CD1c-positive myeloid dendritic cell (primary cell): ENCODE data around the gene PAH.
"Not testable (repeated sequence)": the region's sequence is repeated elsewhere in the genome, so short reads cannot be mapped to it uniquely, and the experiment has no call there.

Experiments used
- DNase-seq: peaks from one replicate; pipeline ENCODE4 v3.0.0-alpha.2; 2016; ENCODE audit errors: extremely low spot score

PAH gene

DNA sequence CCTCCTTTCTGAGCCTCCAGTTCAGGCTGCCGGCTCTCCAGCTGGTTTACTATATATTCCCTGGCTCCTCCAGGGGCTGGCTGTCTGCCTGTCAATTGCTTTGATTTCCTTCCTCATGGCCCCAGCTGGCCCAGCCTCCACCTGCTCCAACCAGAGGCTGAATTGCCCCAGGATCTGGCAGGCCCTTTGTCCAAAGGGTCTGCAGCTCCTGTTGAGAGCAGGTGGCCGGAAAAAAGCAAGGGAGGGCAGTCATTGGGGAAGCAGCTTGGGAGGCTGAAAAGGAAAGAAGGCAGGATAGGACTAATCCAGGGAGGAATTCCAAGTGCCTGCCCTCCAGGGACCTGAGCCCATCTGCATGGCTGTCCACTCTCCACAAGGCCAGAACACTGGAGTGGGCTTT, 25.3 kb downstream of the PAH start:
- DNase-seq = no peak

DNA sequence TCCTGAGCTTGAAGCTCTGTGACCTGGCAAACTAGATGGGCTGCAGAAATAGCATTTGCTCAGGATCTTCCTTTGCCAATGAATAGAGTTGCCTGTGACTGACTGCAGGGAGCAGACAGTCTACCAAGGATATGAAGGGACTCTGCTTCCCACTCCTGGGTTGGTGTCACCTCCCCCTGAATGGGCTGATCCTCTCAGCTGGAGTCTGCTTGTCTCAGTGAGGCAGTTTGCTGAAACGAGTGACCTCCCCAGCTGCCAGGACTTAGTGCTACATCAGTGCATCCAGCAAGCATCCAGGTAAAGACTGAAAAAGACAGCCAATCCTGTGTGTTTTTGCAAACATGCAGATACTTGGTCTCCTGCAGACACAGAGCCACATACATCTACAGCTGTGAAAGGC, 28.5 kb downstream of the PAH start:
- DNase-seq = no peak

DNA sequence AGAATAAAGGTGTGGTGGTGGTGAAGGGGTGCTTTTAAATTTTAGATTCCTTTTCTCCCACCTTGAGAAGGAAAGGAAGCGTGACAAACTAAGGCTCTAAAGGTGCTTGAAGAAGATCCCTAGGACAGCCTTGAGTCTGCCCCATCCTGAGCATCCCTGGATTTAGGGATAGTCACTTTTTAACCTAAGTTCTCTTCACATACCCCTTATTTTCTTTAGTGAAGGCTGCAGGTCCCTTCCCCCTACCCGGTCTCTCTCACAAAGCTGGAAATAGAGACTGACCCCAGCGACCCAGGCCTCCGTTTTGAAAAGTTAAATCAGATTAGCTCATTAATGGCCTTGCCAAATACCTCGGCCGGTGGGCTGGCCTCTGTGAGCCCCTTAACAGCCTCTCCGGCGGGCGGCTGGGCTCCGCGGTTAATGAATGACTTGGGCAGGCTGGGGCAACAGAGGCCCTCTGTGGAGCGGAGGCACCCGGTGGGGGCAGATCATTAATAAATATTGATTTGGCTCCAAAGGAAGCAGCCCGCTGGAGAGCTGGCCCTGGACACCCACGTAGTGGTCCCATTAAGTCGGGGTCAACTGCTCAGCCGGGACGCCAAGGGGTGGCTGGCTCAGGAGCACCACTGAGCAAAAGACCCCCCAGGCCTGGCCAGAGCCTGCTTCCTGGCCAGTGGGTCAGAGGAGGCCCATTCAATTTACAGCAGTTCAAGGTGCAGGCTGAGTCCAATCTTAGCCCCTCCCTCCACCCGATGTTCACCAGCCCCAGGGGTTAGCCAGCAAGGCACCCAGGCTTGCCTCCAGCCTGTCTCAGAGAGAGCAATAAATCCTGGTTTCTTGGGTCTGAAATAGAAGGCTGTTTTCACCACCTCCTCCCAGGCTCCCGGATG, 31.8 kb downstream of the PAH start:
- no peak for DNase-seq

DNA sequence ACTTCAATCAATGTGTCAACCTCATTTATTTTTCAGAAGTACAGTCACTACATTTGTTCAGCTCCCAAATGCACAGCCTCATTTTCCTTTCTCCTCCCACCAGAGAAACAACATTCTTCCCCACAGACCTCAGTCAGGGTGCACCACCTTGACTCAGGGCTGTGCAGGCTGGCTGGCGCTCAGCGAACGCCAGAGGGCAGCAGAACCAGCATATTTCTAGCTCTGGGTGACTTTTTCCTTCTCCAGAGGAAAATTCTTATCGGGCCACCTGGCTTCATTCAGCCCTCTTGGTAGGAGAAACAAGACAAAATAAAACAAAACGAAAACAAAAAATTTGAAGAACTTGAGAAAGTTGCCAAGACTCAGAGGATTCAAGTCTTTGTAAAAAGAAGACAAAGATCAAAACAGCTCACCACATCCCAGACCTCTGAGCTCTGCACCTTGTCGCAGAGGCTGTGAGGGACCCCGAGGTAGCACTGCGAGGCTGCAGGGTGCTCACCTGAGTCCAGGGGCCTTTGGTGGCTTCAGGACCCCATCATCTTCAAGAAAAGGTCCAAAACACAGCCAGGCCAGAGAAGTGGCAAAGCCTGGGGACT, 33.7 kb downstream of the PAH start:
- DNase-seq = peak; percentile 11

DNA sequence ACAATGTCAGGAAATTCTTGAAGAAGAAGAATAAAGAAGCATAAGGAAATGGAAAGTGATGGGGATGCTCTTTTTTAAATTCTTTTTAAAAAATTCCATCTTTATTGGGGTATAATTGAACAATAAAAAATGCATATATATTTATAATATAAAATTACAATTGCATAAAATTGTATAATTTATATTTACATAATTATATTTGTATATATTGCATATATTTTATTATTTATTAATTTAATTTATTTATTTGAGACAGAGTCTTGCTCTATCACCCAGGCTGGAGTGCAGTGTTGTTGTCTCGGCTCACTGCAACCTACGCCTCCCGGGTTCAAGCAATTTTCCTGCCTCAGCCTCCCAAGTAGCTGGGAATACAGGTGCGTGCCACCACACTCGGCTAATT, 36.3 kb downstream of the PAH start:
- no peak for DNase-seq

DNA sequence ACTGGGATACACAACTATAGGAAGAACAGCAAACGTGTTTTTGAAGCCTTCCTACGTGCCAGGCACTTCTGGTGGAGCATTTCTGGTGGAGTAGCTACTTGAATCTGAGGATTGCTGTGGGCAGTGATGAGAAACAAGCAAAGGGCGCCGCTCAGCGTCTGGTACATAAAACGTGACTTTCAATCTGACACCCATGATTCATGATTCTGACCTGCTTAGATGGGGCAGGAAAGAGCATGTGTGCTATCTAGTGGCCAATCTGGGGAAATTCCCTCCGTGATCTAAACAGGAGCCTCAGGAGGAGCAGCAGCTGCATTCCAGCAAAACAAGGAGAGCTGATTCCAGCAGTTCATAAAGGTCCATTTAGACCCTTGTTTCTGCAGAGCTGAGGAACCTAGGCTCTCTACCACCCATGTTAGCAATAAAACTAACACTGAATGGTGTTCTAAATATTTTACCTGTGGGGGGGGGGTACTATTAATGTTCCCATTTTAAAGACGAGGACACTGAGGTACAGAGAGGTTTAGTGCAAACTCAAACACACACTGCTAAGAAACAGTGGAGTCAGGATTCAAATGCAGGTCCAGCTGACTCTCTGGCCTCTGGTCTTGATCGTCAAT, 37.8 kb downstream of the PAH start:
- peak; percentile 2 for DNase-seq

DNA sequence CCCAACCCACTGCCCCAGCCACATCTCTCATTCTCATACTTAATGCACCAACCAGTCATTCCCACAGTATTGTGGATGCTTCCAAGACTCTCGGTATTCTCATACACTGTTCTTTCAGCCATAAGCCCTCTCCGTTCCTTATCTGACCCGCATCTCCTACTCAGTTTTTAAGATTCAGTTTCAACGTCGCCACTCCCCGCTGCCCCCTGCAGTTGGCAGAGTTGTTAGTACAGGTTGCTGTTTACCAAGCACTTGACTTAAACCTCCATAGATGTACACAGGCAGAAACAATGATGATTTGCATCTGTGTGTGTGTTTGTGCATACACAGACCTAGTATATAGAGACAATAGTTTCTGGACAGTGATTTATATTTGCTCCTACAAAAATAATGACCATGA, 40.2 kb downstream of the PAH start:
- DNase-seq = no peak

DNA sequence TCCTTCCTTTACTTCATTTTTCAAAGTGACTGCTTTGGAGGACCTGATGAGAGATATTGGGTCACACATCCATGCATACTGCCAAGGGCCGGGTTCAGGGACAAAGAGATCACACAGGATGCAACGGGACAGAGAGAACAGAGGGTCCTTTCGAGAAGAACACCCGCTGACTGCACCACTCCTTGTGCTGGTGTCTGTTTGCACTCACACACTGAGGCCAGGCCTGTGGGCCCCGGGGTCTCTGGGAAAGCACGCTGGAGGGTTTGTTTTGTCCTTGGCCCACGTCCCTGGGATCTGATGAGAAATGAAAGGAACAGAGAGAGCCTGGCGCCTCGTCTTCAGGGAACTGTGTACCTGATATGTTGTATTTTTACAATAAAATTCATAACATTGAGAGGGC, 42.2 kb downstream of the PAH start:
- DNase-seq = no peak

DNA sequence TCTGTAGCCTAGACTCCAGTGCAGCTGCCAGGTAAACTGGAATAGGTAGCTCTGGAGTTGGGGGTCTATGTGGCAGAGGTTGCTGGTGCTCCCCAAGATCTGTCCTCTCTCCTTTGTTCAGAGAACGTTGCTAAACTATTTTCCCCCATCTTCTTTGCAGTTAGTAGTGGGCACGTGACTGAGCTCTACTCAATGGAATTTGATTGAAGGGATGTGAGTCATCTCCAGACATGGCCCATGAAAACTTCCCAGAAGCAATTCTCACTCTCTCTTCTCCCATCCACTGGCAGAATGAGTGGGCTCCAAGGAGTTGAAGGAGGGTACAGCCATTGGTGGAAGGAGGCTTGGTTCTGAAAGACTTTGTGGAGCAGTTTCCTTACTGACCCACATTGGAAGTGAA, 44.0 kb downstream of the PAH start:
- no peak for DNase-seq

DNA sequence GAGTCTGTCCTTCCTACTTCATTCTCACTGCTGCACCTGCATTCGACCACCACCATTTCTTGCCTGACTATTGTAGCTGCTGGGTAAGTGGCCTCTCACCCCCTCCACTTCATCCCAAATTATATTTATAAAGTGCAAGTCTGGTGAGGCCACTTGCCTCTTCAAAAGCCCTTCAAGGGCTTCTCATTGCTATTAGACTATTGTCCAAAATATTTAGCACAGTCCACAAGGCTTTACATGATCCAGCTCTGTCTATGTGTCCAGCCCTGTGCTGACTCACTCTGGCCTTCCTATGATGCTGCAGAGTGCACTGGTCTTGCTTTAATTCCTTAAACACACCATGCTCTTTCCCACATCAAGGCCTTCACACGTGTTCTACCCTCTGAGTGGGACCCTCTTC, 46.0 kb downstream of the PAH start:
- no peak for DNase-seq

DNA sequence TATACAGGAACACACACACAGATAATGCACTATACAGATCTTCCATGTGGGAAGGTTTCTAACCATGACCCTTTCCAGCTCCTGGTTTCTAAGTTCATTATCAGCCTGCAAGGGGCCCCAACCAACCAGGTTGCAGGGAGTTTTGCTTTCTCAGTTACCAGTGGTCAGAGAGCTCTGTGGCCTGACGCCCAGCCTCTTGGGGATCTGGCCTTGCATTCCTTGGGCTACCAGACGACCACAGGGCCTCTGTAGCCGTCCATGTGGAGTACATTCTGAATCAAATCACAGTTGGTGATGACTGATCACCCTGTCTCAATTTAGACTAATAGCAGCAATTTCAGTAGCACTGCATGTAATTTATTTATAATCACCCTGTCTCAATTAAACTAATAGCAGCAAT, 47.5 kb downstream of the PAH start:
- DNase-seq = no peak

DNA sequence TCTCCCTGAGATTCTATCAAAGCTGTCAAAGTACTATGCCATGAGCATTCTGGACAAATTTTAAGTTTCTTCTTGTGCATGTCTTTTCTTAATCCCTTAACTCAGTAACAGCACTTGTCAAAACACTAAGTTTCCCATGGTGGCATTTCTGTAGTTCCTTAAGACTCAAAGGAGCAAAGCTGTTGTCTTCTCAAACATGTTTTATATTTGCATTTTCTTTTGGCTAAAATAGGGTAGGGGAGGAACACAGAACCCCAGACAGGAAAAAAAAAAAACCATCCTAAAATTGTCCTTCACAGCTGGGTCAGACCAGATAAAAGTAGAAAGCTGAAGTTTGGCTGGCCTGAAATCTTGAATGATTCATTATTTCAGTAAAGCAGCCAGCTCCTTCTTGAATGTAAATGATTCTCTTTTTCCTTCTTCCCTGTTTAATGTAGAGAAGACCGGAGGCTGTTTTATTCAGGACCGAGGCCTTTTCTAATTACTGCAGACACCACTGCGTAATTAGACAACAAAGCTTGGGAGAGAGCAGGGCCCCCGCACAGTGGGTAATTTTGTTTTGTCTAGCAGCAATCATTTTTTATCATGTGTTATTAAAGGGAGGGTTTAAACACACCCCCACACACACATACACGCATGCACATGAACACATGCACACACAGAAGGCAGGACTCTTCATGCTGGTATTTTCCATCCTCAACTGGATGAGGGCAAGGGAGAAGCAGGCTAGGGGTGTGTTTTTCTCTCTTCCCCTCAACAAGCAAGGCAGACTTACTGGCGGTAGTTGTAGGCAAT, 51.0 kb downstream of the PAH start:
- no peak for DNase-seq

DNA sequence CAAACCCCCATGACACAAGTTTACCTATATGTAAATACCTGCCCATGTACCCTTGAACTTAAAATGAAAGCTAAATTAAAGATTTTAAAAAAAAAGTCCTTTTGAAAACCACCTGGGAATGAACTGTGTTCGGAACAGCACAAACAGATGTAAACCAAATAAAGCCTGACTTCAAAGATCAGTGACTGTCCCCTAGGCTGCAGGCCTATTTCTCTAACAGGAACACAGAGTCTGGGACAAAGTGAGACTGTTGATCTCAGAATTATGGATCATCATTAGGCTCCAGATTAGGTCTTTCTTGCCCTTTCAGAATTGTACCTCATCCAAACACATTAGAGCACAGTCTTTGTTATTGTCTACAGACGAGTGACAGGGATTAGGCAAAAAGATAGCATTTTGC, 54.6 kb downstream of the PAH start:
- no peak for DNase-seq

DNA sequence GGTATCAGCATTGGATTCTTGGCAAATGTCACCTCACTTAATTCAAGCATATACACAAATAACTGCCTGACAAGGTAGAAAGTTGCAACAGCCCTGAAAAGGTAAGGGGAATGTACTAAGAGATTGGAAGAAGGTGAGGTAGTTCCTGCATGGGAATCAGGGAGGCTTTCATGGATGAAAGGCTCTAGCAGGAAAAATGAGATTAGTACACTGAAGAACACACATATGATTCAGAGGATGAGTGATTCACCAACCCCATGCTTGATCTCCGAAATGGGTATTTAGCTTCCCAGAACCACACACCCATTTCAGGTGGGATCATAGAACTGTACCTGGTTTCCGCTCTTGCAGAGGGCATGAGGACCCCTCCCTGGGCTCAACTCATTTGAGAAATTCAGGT, 65.8 kb downstream of the PAH start:
- no peak for DNase-seq

DNA sequence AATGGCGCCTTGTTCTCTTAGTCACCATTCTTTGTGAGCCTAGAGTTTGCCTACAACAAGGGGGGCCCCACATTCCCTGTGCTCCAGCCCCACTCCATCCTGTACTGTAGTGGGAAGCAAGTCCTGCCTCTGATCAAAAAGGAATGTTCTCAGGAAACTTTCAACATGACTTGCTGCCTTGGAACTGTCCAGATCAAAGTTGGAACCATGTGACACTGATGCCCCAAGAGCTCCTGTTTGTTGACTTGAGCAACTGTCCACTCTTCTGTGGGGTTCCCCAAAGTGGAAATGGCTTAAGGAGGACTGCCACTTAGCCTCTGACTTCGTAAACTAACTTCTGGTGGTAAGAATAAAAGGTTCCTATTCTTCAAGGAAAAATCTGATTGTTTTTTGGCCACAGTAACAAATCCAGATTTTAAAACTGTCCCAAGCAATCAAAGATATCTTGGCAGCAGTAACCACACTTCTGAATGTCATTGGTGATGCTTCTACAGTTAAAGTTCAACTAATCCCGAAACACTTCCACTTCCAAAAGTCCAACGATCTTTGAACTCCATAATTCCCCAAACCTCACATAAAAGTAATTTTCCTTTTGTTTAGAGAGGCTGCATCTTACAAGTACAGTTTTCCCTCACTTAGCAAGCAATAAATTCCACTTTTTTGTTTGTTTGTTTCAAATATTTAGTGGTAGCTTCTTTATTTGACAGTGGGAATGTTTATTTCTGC, 67.2 kb downstream of the PAH start:
- no peak for DNase-seq

DNA sequence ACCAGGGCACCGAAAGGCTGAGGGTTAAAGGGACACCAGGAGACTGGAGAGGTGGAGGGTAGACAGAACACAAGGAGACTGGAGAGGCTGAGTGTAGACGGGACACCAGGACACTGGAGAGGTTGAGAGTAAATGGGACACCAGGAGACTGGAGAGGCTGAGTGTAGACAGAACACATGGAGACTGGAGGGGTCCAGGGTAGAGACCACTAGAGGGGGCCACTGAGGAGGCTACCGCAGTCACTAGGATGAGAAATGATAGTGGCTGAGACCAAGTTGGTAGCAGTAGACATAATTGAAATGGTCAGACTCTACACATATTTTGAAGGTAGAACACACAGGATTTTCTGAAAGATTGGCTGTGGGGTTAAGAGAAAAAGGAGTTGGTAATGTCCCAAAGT, 68.2 kb downstream of the PAH start:
- no peak for DNase-seq

DNA sequence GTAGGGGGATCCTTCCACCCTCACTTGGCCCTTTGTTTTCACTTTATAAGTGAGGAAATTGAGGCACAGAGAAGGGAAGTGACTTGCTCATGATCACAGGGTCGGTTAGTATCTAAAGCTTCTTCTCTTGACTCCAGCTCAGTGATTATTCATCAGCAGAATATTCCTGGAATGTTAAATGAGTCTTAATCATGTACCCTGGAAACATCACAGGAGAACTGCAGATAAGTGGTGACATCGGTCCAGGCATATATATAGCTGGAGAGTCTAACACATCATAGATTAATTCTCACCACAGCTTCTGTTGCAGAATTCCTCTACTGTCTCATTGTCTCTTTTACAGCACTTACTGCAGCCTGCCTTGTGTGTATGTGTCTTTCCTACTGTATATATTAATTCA, 69.9 kb downstream of the PAH start:
- no peak for DNase-seq

DNA sequence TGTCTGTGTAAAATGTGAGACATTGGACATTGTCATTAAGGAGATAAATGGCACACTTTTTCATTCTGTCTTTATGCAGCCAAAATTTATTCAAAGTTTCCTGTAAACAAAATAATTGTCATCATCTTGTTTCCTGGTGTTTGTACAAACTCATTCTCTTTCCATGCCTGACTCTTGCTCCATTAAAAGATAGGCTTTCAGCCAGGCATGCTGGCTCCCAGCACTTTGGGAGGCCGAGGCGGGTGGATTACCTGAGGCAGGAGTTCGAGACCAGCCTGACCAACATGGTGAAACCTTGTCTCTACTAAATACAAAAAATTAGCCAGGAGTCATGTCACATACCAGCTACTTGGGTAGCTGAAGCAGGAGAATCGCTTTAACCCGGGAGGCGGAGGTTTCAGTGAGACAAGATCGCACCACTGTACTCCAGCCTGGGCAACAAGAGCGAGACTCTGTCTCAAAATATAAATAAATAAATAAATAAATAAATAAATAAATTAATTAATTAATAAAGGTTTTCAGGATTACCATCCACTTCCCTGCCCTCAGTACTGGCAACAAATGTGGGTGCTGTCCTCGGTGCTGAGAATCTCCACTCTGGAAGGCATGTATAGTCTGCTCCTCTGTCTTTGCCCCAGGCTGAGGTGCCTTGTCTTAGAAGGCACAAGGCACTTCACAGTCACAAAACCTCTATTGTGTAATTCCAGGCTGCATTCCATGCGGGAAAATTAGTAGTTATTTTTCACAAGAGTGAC, 83.2 kb downstream of the PAH start:
- DNase-seq = no peak

DNA sequence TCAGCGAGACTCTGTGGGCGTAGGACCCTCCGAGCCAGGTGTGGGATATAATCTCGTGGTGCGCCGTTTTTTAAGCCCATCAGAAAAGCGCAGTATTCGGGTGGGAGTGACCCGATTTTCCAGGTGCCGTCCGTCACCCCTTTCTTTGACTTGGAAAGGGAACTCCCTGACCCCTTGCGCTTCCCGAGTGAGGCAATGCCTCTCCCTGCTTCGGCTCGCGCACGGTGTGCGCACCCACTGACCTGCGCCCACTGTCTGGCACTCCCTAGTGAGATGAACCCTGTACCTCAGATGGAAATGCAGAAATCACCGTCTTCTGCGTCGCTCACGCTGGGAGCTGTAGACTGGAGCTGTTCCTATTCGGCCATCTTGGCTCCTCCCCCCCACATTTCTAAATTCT, 84.2 kb downstream of the PAH start:
- not testable (repeated sequence) for DNase-seq

DNA sequence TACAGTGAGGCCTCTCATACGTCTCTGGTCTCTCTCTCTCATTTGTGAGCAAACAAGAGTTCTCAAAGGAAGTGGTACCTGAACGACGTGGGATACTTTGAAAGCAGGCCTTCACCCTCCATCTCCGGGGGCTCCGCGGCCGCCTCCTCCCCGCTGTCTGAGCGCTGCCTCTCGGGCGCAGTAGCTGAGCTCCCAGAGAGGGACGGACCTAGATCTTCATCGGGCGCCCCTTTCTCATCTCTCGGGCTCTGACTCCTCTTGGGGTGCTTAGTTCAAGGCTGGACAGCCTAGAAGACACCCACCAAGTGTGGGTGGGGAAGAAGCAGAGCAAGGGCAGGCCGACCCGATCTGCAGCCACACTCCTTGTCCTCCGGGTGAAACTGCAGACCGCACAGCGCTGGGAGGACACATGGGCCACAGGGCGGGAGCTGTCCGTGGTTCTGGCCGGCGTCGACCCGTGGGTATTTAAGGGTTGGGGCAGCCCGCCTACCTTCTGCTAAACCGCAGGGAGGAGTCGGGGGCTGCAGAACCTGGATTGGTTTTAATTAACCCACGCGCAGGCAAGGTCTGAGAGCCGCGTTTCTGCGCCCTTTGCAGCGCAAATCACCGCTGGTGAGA, 92.7 kb downstream of the PAH start:
- DNase-seq = no peak

DNA sequence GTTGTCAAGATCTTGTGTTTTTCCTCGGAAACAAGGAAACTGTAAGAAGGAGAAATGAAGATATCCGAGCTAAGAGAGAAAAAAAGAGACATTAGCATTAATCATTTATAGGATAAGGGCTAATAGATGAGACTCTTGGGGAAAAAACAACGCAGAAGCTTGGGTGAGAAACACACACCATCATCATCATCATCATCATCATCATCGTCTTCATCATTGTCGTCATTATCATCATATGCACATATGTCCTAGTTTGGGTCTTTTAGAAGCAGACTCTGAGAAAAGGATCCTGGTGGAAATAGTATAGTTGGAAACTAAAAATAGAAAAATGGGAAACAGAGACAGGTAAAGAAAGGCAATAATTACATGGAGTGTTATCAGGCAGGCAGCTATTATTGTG, 95.9 kb downstream of the PAH start:
- no peak for DNase-seq
